Activated CD4-positive, alpha-beta T cell treated with anti-CD3 and anti-CD28 coated beads, Interleukin-2, Interleukin-6, amounts not matched to agents 100 ng/mL and 50 ng/mL, durations not matched to agents 16 hours and 8 hours (primary cell): ENCODE data around the gene APOA5.
"Not testable (repeated sequence)": the region's sequence is repeated elsewhere in the genome, so short reads cannot be mapped to it uniquely, and the experiment has no call there.

Experiments
- DNase-seq: peaks from one replicate; pipeline ENCODE4 v3.0.0-alpha.2; 2020

Gene APOA5

GRCh38 chr11:116826751-116827431 lies 35.2 kb upstream of the APOA5 start:
- DNase-seq = no peak

DNA sequence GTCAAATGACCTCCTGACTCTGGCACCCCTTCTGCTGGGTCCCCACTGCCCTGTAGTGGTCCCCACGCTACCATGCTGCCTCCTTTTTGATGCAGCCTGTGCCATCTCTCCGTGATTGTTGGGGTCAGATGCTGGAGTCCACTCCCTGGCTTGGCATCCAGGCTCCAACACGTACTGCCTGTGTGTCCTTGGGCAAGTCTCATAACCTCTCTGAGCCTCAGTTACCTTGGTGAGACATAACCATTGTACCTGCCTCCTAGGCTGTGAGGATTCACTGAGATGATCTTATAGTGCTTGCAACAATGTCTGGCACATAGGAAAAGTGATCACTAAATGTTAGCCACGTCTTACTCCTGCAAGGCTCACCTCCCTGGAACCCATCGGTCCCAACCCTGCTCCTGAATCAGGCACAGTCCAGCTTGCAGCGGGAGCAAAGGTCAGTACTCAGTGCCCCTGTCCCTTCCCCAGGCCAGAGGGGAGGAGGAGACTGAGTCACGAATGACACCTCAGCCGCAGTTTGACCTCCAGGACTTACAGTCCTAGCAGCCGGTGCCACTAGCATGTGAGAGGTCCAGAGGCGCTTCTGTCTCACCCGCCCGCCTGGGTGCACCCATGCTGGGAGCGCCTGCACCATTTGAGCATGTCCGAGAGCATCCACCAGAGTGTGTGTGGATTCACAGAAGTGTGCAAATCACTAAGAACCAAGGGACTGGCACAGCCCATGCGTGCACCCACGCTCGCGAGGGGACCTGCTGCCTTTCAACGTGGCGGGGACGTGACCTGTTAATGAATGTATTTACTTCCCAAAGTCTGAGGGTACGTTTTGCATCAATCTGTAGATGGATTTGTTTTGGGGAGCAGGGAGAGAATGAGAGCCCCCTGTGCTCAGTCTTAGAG lies 34.4 kb upstream of the APOA5 start:
- no peak for DNase-seq

DNA sequence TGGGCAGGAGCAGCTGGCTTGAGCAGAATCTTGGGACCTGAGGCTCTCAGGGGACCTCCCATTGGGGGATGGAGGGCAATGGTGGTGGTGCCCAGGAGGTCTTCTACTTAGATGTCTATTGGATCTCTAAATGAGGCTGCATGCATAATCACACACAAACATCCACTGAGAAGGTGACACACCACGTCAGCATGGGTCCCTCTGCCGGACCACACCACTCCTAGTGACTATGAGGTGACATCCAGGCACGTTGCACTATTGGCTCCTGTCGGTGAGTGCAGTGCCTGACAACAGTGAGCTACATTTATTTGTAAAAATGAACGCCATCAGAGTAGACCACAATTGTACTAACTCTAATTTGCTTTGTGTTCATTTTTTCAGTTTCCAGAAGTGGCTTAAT lies 33.8 kb upstream of the APOA5 start:
- no peak for DNase-seq

DNA sequence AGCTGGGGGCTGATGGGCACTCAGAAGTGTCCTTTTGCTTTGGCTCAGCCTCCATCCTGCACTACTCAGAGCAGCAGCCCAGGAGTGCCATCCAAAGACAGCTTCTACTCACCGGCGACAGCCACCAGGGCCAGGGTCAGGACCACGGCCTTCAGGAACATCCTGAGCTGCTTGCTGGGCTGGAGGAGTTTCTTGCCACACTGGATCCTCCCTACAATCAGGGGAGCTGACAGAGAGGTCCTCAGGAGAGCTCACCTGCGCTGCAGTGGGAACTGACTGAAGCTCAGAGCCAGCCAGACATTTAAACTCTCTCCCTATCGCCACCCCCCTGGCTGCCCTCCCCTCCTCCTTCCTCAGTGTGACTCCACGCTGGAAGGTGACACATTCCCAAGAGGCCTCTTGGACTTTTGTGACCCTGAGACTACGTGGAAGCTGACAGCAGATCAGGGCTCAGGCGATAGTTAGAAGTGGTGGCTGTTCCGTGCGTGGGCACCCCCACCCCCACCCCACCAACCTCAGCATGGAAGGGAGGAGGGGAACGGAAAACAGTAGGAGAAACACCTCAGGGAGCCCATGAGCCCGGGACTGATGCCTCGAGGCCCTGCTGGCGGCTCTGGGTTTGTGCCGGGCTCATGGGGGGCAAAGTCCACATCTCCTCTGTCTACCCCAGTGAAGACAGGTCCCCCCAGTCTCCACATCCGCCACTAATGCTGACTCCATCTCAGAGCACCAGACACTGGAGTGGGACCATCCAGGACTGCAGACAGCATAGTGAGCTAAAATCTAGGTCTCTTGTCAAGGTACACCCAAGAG lies 31.6 kb upstream of the APOA5 start, which contains the start of gene APOA4:
Gene APOA4 (minus strand): TSS at position 274 of the 813 bp plus-strand sequence. CDS start 113 bp downstream, at position 161.
- no peak for DNase-seq

DNA sequence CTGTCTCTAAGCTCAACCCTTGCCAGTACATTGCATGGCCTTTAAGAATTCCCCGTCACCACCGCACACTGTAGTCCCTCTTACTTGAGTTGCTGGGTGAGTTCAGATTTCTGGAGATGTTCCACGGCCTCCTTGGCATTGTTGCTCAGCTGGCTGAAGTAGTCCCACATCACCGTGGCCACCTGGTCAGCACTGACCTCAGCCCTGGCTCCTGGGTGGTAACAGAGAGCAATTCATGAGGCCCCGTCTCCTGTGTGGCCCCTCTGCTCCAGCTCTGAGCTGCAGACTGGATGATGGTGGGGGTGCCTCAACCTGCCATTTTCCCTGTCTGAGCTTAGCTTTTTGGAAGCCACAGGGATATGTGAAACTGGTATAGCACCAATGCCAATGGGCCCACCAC lies 30.9 kb upstream of the APOA5 start:
- DNase-seq = no peak

DNA sequence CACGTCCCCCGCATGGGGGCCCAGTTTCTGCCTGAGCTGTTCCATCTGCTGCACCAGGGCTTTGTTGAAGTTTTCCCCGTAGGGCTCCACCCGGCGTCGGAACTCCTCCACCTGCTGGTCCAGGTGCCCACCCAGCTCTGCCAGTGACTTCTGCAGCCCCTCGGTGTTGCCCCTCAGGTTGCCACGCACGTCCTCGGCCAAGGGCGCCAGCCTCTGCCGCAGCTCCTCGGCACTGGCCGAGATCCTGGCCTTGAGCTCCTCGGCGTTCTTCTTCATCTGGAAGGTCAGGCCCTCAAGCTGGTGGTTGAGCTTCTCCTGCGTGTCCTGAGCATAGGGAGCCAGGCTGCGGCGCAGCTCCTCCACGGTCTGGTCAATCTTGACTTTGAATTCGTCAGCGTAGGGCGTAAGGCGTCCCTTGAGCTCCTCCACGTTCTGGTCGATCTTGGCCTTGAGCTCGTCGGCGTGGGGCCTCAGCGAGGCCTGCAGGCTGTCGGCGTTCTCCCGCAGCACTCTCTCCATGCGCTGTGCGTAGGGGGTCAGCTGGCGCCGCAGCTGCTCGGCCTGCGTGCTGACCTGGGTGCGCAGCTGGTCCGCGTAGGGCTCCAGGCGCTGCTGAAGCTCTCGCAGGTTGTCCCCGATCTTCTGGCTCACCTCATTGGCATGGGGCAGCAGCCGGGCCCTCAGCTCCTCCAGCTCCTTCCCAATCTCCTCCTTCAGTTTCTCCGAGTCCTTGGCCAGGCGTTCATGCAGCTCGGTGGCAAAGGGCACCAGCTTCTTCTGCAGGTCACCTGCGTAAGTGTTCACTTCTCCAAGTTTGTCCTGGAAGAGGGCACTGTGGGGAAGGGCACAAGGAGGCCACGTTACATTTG lies 29.6 kb upstream of the APOA5 start:
- no peak for DNase-seq

- no peak for DNase-seq
Measured at GRCh38 chr11:116819049-116819448, 27.4 kb upstream of the APOA5 start.

DNA sequence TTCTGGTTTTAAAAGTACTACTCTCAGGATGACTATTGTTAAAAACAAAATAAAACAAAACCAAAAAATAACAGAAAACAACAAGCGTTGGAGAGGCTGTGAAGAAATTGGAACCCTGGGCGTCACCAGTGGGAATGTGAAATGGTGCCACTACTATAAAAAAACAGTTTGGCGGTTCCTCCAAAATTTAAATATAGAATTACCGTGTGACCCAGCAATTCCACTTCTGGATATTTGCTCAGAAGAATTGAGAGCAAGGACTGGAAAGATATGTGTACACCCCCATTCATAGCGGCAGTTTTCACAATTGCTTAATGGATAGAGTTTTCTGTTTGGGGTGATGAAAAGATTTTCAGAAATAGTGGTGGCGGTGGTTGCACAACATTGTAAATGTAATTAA lies 22.8 kb upstream of the APOA5 start:
- DNase-seq = no peak

DNA sequence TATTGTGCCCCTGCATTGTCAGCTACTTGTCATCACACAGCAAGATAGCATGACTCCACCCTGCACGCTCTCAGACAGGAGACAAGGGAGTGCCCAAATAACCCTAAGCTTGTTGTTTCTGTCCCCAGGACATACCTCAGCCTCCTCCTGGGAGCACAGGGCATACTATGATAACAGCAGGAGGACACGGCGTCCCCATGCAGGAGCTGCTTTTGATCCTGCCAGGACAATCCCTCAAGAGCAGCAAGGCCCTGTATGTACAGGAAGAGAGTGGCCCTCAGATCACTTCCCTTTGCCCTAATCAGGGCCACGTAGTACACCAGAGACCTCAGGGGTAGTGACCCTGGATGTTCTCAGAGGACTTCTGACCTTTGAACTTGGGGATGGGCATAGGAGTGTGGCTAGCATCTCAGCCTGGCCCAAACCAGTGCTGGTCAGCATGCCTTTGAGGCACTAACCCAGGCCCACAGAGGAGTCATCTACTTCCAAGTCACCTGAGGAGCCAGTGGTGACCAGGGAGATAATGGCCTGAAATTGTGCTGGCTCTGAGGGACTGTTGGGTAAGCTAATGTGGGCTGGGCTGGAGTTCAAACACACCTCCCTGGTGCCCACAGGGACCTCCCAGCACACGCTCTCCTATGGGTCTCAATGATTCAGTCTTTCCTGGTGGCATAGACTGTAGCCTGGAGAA lies 22.2 kb upstream of the APOA5 start:
- DNase-seq = no peak

DNA sequence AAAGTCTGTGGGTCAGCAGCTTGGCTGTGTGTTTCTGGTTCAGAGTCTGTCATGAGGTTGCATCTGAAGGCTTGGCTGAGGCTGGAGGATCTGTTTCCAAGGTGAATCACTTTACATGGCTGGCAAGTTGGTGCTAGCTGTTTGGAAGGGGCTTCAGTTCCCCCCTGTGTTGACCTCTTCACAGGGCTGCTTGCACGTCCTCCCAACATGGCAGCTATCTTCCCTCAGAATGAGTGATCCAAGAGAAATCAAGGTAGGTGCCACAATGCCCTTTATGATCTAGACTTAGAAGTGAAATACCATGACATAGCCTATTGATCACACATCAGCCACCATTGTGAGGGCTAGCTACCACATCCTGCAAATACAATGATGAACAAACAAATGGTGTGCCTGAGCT lies 21.5 kb upstream of the APOA5 start:
- no peak for DNase-seq

- no peak for DNase-seq
Measured at GRCh38 chr11:116812109-116812508, 20.4 kb upstream of the APOA5 start.

GRCh38 chr11:116811194-116811593 lies 19.5 kb upstream of the APOA5 start:
- no peak for DNase-seq

GRCh38 chr11:116808262-116809175 lies 16.8 kb upstream of the APOA5 start:
- no peak for DNase-seq

GRCh38 chr11:116807601-116808261 lies 16.1 kb upstream of the APOA5 start:
- DNase-seq = no peak

DNA sequence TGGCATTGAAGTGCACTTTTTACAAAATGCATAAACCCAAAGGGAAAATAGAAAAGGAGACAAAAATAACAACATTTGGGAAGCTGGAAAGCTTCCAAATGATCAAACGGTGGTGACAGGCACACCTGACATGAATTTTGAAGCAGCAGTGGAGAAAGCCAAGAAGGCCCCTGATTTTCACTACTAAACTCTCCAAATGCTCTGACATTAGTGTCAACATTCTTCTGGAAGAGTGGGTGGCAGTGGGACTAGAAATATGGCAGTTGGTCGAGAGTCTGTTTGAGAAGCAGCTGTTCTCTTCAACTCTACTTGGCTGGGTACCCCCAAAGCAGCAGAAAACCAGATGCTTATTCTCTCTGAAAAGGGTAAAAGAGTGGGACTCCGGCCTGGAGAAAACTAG lies 12.3 kb upstream of the APOA5 start:
- no peak for DNase-seq

- DNase-seq = not testable (repeated sequence)
Measured at GRCh38 chr11:116801662-116802061, 10.0 kb upstream of the APOA5 start.

DNA sequence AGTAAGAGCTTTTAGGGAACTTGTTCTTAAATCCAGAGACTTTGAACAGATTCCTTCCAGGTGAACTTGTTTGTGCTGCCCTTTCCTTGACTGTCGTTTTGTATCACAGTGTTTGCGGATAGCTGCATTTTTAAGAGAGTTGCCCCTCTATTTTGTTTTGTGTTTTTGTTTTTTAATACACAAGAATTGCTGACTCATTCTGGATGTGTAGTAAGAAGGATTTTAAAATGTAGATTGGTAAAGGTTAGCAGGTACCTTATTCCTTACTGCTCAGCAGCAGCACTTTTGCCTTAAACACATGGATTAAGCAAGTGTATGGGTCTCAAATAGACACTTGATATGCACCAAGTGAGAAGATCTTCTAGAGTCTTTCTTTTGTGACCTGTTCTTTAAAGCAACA lies 8.9 kb upstream of the APOA5 start:
- DNase-seq = no peak

DNA sequence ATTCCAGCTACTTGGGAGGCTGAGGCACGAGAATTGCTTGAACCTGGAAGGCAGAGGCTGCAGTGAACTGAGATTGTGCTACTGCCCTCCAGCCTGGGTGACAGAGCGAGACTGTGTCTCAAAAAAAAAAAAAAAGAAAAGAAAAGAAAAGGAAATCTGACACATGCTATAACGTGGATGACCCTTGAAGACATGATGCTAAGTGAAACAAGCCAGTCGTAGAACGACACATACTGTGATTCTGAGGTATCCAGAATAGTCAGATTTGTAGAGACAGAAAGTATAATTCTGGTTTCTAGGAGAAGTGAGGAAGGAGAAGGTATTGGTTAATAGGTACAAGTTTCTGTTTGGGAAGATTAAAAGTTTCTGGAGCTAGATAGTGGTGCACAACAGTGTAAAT lies 6.7 kb upstream of the APOA5 start:
- DNase-seq = peak; percentile 41

- DNase-seq = no peak
Measured at GRCh38 chr11:116797816-116798215, 6.1 kb upstream of the APOA5 start.

DNA sequence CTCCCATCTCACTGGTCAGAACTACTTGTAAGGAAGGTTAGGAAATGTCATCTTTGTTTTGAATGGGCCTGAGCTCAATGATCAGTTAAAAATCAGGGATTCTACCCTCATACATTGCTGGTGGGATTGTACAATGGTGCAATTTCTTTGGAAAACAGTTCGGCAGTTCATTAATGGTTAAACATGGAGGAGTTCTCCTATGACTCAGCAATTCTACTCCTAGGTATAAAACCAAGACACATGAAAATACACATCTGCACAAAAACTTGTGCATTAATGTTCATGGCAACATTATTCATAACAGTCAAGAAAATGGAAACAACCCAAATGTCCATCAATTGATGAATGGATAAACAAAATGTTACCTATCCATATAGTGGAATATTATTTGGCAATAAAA lies 4.9 kb upstream of the APOA5 start:
- DNase-seq = no peak
